ENCODE data around the gene MBNL1. TPM values are rescaled to one million over a fixed set of nuclear protein-coding genes. Genes with fewer than 3 reads are reported as not detected.

The MBNL1 gene
- total RNA-seq, 1 donor from 2014 or later, result 79.5 TPM

DNA sequence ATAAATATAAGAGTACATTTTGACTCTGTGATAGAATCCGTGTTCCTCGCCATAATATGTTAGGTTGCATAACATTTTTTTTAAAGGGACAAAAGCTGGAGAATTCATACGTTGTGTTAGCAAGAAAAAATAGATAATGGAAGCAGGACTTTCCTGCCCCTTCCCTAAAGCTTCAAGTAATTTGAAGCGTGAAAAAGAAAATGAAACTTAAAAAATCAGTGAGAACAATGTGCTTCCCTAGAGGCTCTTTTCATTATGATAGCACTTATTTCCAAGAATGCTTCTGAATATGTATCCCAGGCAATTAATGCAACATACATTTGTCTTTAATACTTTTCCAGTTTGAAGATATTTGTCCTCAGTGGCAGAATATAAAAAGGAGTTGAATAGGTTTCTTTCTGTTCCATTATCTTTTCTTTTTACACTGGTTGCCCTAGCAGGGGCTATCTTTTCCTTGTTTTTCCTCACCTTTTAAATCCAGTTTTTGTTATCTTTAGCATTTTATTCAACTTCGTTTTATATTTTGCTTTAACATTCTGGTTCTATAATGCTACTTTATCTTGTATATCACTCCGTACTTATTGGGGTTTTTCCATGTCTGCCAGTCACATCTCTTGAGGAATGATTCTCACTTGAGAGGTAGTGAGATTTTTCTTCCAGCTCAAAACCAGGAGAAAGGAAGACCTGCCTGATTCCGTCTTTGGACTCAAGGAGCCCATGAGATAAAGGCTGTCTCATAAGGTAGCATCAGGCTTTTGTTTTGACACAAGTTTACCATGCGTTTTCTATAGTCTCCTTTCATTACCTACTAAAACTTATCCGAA is 113.8 kb downstream of the MBNL1 start:
- FAIRE-seq, result no peak
- Histone ChIP-seq H3K36me3 (ENCODE audit: control insufficient read depth, insufficient read depth, low read length) (no peaks in the 10 kb centered on the region), H3K27me3 (ENCODE audit: control insufficient read depth, insufficient read depth, low read length) (no peaks in the 10 kb centered on the region), H3K4me3 (ENCODE audit: low read depth, low read length) (peak overlapping the region; percentile 17)
- TF ChIP-seq, protein P1, sequence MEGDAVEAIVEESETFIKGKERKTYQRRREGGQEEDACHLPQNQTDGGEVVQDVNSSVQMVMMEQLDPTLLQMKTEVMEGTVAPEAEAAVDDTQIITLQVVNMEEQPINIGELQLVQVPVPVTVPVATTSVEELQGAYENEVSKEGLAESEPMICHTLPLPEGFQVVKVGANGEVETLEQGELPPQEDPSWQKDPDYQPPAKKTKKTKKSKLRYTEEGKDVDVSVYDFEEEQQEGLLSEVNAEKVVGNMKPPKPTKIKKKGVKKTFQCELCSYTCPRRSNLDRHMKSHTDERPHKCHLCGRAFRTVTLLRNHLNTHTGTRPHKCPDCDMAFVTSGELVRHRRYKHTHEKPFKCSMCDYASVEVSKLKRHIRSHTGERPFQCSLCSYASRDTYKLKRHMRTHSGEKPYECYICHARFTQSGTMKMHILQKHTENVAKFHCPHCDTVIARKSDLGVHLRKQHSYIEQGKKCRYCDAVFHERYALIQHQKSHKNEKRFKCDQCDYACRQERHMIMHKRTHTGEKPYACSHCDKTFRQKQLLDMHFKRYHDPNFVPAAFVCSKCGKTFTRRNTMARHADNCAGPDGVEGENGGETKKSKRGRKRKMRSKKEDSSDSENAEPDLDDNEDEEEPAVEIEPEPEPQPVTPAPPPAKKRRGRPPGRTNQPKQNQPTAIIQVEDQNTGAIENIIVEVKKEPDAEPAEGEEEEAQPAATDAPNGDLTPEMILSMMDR (IDR thresholded peaks at IDR 0.05; ENCODE audit: insufficient read depth, low read length, severe bottlenecking), result no peak
- no peak for DNase-seq (ENCODE audit: low read depth)

DNA sequence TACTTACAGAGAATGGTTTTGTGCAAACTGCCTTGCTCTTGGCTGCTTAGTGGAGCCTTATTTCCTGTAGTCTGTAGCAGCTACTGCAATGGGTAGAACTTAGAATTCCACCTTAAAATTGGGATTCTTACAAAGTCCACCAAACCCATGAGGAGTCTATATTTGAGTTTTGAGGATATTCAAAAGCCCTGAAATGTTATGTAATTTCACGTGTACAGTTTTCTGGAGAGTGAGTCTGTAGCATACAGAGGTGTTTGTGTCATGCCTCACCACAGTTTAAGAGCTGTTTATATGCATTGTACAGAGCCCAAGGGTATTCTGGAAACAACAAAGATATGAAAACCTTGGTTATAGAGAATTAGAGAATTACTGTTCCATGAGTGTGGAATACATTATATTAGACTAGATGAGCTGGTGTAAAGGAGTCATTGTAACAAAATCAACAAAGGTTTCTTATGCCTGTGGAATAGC is 114.4 kb downstream of the MBNL1 start:
- Histone ChIP-seq H3K27me3 (ENCODE audit: control insufficient read depth, insufficient read depth, low read length) (no peaks in the 10 kb centered on the region), H3K36me3 (ENCODE audit: control insufficient read depth, insufficient read depth, low read length) (no peaks in the 10 kb centered on the region), H3K4me3 (ENCODE audit: low read depth, low read length) (no peak overlapping the region)
- TF ChIP-seq, protein P1 (IDR thresholded peaks at IDR 0.05; ENCODE audit: insufficient read depth, low read length, severe bottlenecking), result no peak
- DNase-seq (ENCODE audit: low read depth) (no peak), FAIRE-seq (no peak)

DNA sequence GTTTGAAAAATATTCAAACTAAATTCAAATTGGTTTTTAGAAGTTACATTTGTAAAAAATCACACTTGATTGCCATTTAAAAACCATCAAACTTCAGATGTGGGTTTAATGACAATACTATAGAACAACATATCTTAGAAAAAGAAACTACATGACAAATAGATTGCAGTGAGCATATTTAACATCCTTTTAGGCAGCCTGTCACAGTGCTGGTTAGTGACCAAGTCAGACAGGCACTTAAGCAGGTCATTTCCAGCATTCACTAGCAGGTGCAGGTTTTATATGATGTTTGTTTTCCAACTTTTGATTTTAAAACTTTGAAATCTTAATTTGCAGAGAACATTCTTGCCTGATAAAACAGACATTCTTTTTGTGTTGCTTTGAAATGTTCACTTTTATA is 115.7 kb downstream of the MBNL1 start:
- TF ChIP-seq, protein P1 (IDR thresholded peaks at IDR 0.05; ENCODE audit: insufficient read depth, low read length, severe bottlenecking), result no peak
- FAIRE-seq (no peak), DNase-seq (ENCODE audit: low read depth) (no peak)
- no peak overlapping the region for H3K4me3 ChIP-seq (ENCODE audit: low read depth, low read length)
- H3K27me3 ChIP-seq (ENCODE audit: control insufficient read depth, insufficient read depth, low read length), result no peaks in the 10 kb centered on the region
- no peaks in the 10 kb centered on the region for H3K36me3 ChIP-seq (ENCODE audit: control insufficient read depth, insufficient read depth, low read length)

DNA sequence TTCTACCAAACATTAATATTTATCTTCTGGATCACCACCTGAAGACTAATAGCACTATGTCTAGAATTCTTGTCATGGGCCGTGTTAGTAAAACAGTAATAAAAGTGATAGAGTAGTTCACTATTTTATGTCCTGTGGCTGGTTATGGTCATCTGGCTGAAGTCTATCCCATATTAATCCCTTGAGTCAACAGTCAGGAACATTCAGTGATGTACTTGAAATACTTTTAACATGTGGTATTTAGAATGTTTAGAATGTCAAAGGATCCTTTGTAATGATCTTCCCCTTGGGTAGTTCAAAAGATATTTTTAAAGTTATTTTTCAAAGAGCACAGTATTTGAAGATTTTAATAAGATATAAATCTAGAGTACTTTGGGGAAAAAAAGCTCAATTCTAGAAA is 117.0 kb downstream of the MBNL1 start:
- FAIRE-seq (no peak), DNase-seq (ENCODE audit: low read depth) (no peak)
- TF ChIP-seq, protein P1 (IDR thresholded peaks at IDR 0.05; ENCODE audit: insufficient read depth, low read length, severe bottlenecking), result no peak
- Histone ChIP-seq H3K4me3 (ENCODE audit: low read depth, low read length) (no peak overlapping the region), H3K36me3 (ENCODE audit: control insufficient read depth, insufficient read depth, low read length) (no peaks in the 10 kb centered on the region), H3K27me3 (ENCODE audit: control insufficient read depth, insufficient read depth, low read length) (no peaks in the 10 kb centered on the region)

DNA sequence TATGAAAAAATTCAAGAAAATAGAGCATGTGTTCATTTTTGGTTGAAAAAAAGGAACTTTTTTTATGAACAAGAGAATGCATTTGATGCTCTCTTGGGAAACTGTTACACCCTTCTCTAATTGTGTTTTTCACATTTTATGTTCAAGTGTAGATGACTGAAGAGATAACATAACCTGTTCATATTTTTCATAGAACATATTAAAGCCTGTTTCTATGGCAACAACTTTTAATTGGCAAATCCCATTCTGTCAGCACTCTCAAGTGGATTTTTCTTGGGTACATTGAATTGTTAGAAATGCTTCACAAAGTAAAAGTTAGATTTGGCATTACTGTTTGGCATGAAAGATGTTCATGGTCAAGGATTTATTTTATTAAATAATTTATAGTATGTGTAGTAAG is 117.5 kb downstream of the MBNL1 start:
- DNase-seq (ENCODE audit: low read depth) (no peak), FAIRE-seq (no peak)
- Histone ChIP-seq H3K4me3 (ENCODE audit: low read depth, low read length) (no peak overlapping the region), H3K36me3 (ENCODE audit: control insufficient read depth, insufficient read depth, low read length) (no peaks in the 10 kb centered on the region), H3K27me3 (ENCODE audit: control insufficient read depth, insufficient read depth, low read length) (no peaks in the 10 kb centered on the region)
- TF ChIP-seq, protein P1 (IDR thresholded peaks at IDR 0.05; ENCODE audit: insufficient read depth, low read length, severe bottlenecking), result no peak
